ENCODE measurements around the gene TARP. TPM values are rescaled to one million over a fixed set of nuclear protein-coding genes. Genes with fewer than 3 reads are reported as not detected.

TARP gene

DNA sequence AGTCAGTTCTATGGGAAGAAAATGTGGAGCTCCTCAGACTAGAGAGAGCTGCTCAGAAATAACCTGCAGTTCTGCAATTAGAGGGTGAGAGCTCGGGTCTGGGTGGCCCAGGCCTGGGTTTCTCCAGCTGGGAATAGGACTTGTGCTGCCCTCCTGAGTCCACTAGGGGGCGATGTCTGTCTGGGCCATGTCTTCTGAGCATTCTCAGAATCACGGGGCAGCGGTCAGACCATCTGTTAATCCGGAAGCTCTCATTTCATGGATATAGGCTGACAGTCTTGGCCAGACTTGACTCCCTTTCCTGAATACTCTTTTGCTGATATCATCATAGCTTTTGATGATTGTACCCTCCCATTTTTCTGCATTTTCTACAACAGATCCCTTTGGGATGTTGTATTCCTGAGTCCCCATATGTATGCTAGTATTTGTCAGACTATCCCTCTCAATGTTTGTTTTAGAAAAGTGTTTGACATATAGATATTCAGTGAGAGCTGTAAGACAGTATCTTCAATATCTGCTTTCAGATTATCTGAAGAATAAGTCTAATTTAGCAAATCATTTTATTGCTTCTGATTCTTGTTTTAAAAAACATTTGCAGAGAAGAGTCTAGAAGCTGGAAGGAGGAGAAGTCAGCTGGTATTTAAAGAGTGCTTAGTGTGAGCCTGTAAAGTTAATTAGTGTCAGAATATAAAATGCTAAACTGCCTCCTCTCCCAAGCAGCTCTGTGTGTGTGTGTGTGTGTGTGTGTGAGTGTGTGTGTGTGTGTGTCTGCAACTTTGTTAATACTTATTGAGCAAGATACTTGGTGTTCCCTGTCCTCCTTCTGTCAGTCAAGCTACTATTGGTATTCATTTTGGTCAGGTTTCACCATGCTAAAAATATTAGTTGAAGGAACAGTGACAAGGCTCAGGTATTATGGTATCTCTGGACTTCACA, 57.4 kb downstream of the TARP start:
- no peak overlapping the region for H3K4me3 ChIP-seq
- no peaks in the 10 kb centered on the region for H3K9me3 ChIP-seq
- intact Hi-C loops (cut with DNase I) = no loop called here
- TF ChIP-seq, protein P1, sequence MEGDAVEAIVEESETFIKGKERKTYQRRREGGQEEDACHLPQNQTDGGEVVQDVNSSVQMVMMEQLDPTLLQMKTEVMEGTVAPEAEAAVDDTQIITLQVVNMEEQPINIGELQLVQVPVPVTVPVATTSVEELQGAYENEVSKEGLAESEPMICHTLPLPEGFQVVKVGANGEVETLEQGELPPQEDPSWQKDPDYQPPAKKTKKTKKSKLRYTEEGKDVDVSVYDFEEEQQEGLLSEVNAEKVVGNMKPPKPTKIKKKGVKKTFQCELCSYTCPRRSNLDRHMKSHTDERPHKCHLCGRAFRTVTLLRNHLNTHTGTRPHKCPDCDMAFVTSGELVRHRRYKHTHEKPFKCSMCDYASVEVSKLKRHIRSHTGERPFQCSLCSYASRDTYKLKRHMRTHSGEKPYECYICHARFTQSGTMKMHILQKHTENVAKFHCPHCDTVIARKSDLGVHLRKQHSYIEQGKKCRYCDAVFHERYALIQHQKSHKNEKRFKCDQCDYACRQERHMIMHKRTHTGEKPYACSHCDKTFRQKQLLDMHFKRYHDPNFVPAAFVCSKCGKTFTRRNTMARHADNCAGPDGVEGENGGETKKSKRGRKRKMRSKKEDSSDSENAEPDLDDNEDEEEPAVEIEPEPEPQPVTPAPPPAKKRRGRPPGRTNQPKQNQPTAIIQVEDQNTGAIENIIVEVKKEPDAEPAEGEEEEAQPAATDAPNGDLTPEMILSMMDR (IDR thresholded peaks at IDR 0.05) = peak; percentile 91 to 97
- peaks cover 0 to 34% of the 10 kb centered on the region in 2 donors for H3K4me1 ChIP-seq
- H3K27ac ChIP-seq = peak overlapping the region; percentile 46 to 60
- peak; percentile 99 for ATAC-seq
- peak; percentile 78 to 92 (median 88) for DNase-seq
- no peaks in the 10 kb centered on the region for H3K27me3 ChIP-seq
- peaks cover 0 to 51% of the 10 kb centered on the region in 2 donors for H3K36me3 ChIP-seq

DNA sequence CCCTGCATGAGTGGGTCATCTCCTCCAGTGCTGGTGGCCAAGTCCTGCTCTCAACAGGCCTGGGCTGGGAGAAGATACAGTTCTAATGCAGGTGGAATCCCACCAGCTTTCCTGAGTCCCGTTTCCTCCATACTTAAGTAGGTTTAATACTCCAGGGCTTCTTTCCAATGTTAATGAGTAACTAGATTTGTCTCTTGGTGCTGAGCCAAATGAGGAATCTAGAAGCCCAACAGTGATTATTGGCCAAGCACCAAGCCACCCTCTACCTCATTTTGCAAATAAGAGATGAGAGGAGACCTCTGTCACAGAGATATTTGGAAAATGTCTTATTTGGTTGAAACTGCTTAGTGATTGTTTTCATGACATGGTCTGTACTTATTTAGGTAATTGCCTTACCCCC, 58.3 kb downstream of the TARP start:
- ATAC-seq (peak; percentile 8), DNase-seq (no peak)

DNA sequence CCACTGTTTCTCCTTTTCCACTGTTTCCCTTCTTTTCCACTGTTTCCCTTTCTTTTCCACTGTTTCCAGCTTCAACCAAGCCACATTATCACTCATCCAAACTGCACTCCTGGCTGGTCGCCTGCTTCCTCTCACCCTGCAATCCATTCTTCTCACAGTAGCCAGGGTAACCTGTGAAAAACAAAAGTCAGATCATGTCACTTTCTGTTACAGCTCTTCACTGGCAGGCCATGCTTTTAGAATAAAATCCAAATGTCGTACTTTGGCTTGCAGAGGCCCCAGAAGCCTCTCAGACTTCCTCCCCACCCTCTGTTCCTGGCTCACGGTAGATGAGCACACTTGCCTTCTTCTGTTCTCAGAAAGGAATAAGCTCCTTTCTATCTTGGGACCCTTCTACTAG, 61.5 kb downstream of the TARP start:
- no peak overlapping the region for H3K4me3 ChIP-seq
- DNase-seq (no peak), ATAC-seq (no peak)
- H3K4me1 ChIP-seq = peaks cover 0 to 26% of the 10 kb centered on the region in 2 donors
- no peaks in the 10 kb centered on the region for H3K27me3 ChIP-seq
- TF ChIP-seq, protein P1 (IDR thresholded peaks at IDR 0.05) = no peak
- peaks cover 0 to 25% of the 10 kb centered on the region in 2 donors for H3K36me3 ChIP-seq
- H3K9me3 ChIP-seq = no peaks in the 10 kb centered on the region
- no peak overlapping the region for H3K27ac ChIP-seq
- intact Hi-C loops (cut with DNase I) = no loop called here

More for the DNA sequence above, 58.3 kb downstream of the TARP start:
- TF ChIP-seq, protein P1 (IDR thresholded peaks at IDR 0.05) = no peak
- no peaks in the 10 kb centered on the region for H3K27me3 ChIP-seq
- H3K4me3 ChIP-seq = no peak overlapping the region
- peak overlapping the region in 1 of 2 donors; percentile 60 for H3K27ac ChIP-seq
- intact Hi-C loops (cut with DNase I) = no loop called here
- H3K36me3 ChIP-seq = peaks cover 0 to 43% of the 10 kb centered on the region in 2 donors
- peaks cover 0 to 34% of the 10 kb centered on the region in 2 donors for H3K4me1 ChIP-seq
- no peaks in the 10 kb centered on the region for H3K9me3 ChIP-seq

DNA sequence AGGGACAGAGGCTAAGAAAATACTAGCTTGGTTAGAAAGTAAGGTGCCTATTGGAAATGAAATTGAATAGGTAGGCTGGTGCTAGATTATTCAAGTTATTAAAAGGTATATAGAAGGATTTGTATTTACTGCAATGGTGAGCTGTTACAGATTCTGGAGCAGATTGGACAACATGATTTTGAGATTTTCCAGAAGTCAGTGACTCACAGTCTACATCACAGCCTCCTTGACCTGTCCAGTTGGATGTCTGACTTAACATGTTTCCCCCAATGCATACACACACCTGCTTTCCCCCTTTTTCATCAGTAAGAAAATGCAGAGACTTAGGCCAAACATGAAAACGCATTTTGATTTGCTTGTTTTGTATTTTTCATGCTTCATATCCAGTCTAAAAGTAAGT, 62.0 kb downstream of the TARP start:
- Histone ChIP-seq H3K27me3 (no peaks in the 10 kb centered on the region), H3K36me3 (peaks cover 0 to 22% of the 10 kb centered on the region in 2 donors), H3K4me3 (no peak overlapping the region), H3K9me3 (no peaks in the 10 kb centered on the region), H3K4me1 (peaks cover 0 to 22% of the 10 kb centered on the region in 2 donors), H3K27ac (no peak overlapping the region)
- DNase-seq = no peak
- no peak for ATAC-seq
- TF ChIP-seq, protein P1 (IDR thresholded peaks at IDR 0.05) = no peak
- intact Hi-C loops (cut with DNase I) = no loop called here

Other genes with a start within 250 kb of the TARP start
- 10 to 100 TPM; 53.4 to 62.2 TPM for gene STARD3NL, start 95.4 kb downstream of the TARP start, total RNA-seq
- gene STARD3NL, start 95.4 kb downstream of the TARP start, polyA plus RNA-seq (ENCODE audit: insufficient read length in 6 of 6) = 10 to 100 TPM; 52.6 to 63.9 (median 56.3) TPM

Measured in left lung (tissue), 10 donors.